Rectal smooth muscle tissue (tissue), 1 donor: ENCODE data around the gene TOP3A.

Experiments used
- H3K27ac ChIP-seq: one replicate; pipeline ENCODE4 v1.7.0; 2013; ENCODE audit warnings: low read depth, low read length, inconsistent platforms
- H3K27me3 ChIP-seq: one replicate; pipeline ENCODE4 v1.7.0; 2013; ENCODE audit warnings: low read length; ENCODE audit not compliant: control insufficient read depth, insufficient read depth
- H3K36me3 ChIP-seq: one replicate; pipeline ENCODE4 v1.7.0; 2013; ENCODE audit warnings: low read length; ENCODE audit not compliant: control insufficient read depth, insufficient read depth
- H3K4me1 ChIP-seq: one replicate; pipeline ENCODE4 v1.7.0; 2013; ENCODE audit warnings: low read length; ENCODE audit not compliant: control insufficient read depth, insufficient read depth
- H3K4me3 ChIP-seq: one replicate; pipeline ENCODE4 v1.7.0; 2013; ENCODE audit warnings: low read length
- H3K9ac ChIP-seq: one replicate; pipeline ENCODE4 v1.7.0; 2013; ENCODE audit warnings: low read length

TOP3A gene

DNA sequence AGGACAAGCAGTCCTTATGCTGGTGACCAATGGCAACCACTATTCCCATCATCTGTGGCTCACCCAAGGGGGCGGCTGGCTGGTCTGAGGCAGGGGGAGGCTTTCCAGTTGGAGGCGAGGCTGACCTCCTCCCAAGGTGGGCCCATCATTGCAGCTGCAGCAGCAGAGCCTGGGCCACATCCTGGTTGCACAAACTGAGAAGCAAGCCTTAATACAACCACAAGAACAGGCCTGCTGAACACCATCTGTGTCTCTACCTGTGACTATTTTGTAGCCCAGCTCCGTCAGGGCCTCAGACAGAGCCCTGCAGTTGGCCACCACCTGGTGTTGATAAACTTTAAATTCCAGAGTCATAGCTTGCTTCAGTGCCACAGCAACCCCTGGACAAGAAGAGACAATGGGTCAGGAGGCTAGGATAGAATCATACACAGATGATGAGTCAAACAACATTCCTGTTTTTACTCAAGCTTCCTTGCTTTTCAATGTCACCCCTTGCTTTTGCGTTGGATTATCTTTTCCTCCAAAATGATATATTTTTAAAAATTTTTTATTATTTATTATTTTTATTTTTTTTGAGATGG, 18.2 kb upstream of the TOP3A start:
- no peaks in the 10 kb centered on the region for H3K27me3 ChIP-seq
- H3K36me3 ChIP-seq: peaks cover 37% of the 10 kb centered on the region
- no peak overlapping the region for H3K9ac ChIP-seq
- no peaks in the 10 kb centered on the region for H3K4me1 ChIP-seq
- H3K27ac ChIP-seq: no peak overlapping the region
- no peak overlapping the region for H3K4me3 ChIP-seq

DNA sequence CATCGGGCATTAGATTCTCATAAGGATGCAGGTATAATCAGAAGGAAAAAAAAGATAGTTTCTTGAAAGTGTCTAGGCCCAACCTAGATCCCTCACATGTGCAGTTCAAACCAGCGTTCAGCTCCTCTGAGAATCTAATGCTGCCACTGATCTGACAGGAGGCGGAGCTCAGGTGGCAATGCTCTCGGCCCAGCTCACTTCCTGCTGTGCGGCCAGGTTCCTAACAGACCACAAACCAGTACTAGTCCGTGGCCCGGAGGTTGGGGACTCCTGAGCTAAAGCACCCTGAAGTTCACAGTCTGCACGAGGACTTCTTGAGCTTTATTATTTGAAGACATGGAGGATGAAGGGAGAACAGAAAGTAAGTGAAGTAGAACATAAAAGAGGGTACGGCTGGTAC, 17.1 kb upstream of the TOP3A start:
- no peak overlapping the region for H3K27ac ChIP-seq
- H3K9ac ChIP-seq: no peak overlapping the region
- H3K36me3 ChIP-seq: peaks cover 40% of the 10 kb centered on the region
- no peaks in the 10 kb centered on the region for H3K27me3 ChIP-seq
- no peaks in the 10 kb centered on the region for H3K4me1 ChIP-seq
- no peak overlapping the region for H3K4me3 ChIP-seq

DNA sequence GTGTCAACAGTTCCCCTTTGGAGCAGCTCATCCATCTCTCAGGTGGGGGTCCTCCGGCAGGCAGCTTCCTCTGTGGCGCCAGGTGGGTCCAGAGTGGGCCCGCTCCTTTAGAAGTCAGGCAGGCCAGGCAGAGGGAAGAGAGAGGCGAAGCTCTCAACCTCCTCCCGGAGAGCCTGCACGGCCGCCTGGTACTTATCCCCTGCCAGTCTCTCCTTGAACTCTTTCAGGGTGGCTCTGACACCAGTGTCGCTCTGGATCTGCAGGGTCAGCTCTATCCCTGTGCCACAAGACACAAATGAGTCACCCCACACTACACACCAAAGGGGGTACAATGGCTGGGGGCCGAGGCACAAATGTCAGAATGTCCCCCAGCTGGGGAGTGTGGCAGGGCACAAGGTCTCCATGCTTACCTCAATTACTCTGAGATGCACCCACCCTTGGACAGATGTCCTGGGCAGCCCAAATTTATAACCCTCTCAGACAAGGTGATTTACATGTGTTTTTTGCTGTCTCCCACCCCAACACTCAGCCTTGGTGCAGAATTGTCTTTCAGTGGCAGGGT, 13.9 kb upstream of the TOP3A start:
- Histone ChIP-seq H3K27me3 (no peaks in the 10 kb centered on the region), H3K4me3 (no peak overlapping the region), H3K27ac (no peak overlapping the region), H3K4me1 (no peaks in the 10 kb centered on the region), H3K36me3 (peaks cover 40% of the 10 kb centered on the region), H3K9ac (no peak overlapping the region)

DNA sequence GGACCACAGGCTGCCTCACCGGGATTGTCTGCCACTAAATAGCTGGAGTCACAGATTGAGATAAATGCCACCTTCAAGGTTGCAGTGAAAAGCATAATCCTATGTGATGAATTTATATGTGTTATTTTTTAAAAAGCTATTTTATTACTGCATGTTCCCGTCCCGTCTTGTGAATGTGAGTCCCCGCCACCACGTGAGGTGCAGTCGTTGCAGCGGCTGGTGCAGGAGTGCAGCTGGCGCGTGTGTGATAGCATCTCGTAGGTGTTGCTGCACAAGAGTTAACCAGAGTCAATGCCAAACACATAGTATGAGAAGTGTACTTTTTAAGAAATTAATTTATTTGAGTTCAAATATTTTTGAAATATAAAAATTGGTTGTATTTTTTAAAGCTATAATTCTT, 12.8 kb upstream of the TOP3A start:
- no peak overlapping the region for H3K27ac ChIP-seq
- H3K4me3 ChIP-seq: no peak overlapping the region
- no peaks in the 10 kb centered on the region for H3K4me1 ChIP-seq
- no peak overlapping the region for H3K9ac ChIP-seq
- H3K36me3 ChIP-seq: peaks cover 47% of the 10 kb centered on the region
- no peaks in the 10 kb centered on the region for H3K27me3 ChIP-seq

DNA sequence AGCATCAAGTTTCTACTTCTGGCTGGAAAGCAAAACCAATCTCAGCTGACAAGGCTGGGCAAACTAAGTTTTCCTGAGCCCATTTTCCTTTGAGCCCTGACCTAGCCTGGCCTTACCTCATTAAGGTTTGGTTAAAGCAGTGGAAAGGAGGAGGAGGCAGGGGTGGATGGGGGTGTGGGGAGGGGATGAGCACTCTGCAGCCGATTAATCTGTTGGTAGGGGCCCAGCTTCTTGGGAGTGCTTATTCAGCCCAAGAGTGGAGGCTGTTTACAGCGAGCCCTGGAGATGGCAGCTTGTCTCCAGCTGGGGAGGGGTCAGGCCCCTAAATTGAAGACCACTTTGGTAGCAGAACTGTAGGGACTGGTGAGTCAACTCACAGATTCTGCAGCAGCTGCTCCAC, 12.3 kb upstream of the TOP3A start:
- H3K27ac ChIP-seq: no peak overlapping the region
- no peaks in the 10 kb centered on the region for H3K27me3 ChIP-seq
- H3K4me1 ChIP-seq: no peaks in the 10 kb centered on the region
- H3K9ac ChIP-seq: no peak overlapping the region
- no peak overlapping the region for H3K4me3 ChIP-seq
- H3K36me3 ChIP-seq: peaks cover 46% of the 10 kb centered on the region

DNA sequence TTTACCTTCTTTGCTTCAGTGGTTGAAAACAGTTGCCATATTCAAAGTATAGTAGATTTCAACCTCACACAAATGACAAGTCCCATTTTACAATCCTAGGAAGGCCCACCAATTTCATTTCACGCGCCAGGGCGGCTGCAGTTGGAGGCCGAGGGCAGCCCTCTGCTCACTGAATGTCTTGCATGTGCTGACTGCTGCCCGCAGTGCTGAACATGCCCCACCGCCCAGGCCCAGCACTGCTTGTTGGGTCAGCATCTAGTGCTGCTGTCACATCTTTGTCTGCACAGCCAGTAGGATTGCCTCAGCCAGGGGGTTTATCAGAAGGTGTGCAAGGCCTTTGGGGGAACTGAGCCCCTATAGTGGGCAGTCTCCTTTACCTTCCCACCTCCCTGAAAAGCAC, 11.8 kb upstream of the TOP3A start:
- H3K36me3 ChIP-seq: peaks cover 46% of the 10 kb centered on the region
- no peak overlapping the region for H3K4me3 ChIP-seq
- H3K4me1 ChIP-seq: no peaks in the 10 kb centered on the region
- no peaks in the 10 kb centered on the region for H3K27me3 ChIP-seq
- no peak overlapping the region for H3K27ac ChIP-seq
- H3K9ac ChIP-seq: no peak overlapping the region

DNA sequence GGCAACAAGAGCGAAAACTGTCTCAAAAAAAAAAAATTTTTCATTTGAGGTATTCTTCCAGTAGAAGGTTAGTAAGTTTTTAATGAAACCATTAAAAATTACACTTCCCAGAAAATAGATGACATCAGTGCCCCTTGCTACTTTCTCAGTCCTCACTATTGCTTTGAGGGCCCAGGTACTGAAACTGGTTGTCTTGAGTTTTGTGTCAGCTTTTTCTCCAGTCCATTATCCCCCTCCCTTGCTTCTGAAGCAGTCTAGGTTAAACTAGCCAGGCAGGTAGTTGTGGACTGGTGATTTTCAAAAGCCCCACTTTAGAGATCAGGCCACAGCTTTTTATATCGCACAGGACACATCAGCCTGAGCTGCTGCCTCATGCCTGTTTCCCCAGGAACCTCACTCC, 11.2 kb upstream of the TOP3A start:
- no peaks in the 10 kb centered on the region for H3K4me1 ChIP-seq

DNA sequence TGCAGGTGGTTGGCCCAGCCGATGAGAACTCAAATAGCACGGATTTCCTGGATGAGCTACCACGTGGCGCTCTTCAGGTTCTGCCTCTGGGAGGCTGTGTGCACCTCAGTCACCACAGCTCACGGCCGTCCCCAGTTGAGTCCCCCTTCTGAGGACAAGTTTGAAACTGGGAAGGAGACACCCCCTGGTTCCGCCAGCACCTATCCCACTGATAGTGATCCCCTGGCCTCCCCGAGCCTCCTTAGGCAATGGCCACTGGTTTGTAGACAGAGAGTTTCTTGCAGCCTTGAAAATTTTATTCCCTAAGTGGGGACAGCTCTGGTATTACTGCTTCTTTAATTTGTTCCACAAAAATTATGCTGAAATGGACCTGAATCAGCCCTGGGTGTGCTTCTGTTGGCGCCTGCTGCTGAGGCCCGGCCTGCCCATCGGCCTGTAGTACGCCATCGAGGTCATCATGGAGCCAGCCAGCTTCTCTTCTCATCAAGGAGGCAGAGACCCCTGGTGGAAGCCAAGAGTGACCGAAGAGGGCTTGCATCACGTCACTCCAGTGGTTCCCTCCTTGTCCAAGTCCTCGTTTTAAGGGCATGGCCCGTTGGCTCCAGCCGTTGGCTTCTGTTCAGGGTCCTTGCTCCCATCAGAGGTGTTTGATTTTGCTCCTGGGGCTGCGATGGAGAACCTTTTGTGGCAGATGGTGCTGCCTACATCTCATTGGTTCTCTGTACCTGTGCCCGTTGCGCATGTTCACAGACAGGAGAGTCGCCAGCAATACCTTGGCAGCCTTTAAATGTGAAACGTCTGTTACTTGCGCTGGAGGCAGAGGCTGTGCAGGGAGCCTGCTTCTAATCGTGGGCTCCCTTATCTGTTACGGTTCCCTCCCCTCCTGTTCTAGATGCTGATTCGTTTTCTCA, 9.6 kb upstream of the TOP3A start:
- no peak overlapping the region for H3K4me3 ChIP-seq
- no peaks in the 10 kb centered on the region for H3K27me3 ChIP-seq
- H3K4me1 ChIP-seq: peaks cover 6% of the 10 kb centered on the region
- no peak overlapping the region for H3K27ac ChIP-seq
- no peak overlapping the region for H3K9ac ChIP-seq
- H3K36me3 ChIP-seq: peaks cover 37% of the 10 kb centered on the region

More for the DNA sequence above, 11.2 kb upstream of the TOP3A start:
- Histone ChIP-seq H3K27me3 (no peaks in the 10 kb centered on the region), H3K9ac (no peak overlapping the region), H3K4me3 (no peak overlapping the region), H3K27ac (no peak overlapping the region), H3K36me3 (peaks cover 44% of the 10 kb centered on the region)

DNA sequence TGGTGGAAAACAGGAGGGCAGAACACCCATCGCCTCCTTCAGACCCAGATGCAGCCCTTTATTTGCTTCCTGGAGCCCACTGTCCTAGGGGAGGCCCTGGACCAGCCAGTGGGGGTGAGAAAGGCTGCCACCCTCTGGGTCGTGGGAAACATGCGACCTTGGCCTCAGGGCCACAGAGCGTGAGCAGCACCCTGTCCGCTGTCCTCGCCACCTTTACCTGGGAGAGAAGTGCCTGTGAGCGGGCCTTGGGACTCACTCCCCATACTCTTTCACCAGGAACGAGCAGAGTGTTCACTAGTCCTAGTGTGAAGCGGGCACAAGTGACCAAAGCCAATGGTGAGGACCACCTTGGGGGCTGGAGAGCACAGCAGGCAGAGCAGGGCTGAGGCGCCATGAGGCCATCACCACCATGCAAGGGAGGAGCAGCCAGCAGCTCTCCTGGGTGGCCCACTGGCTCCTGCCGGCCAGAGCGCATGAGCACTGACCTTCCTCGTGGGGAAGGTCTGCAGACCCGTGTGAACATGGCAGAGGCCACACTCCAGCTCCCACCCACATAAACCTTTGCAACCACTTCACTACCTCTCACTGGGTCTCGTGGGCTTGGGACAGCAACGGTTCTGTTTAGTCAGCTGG, 8.8 kb upstream of the TOP3A start:
- no peak overlapping the region for H3K27ac ChIP-seq
- H3K36me3 ChIP-seq: peaks cover 35% of the 10 kb centered on the region
- H3K9ac ChIP-seq: no peak overlapping the region
- no peak overlapping the region for H3K4me3 ChIP-seq
- no peaks in the 10 kb centered on the region for H3K27me3 ChIP-seq
- H3K4me1 ChIP-seq: peaks cover 9% of the 10 kb centered on the region

DNA sequence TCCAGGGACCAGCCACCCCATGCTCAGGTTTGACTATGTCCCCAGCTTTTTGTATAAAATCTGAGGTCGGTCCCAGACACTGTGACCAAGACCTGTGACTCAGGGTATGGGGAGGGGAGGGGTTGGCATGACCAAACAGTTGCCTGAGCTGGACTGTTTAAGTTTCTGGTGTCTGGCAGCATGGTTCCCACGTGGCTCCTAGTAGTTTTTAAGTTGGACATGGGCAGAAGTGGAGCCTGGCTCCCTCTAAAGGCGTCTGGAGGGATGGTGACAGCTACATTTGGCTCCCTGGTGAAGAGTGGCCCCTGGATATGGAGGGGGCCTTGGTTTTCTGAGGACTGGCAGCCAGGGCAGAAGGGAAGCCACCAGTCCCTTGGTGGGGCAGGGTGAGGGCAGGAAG, 8.2 kb upstream of the TOP3A start:
- Histone ChIP-seq H3K4me1 (peaks cover 11% of the 10 kb centered on the region), H3K9ac (no peak overlapping the region)

DNA sequence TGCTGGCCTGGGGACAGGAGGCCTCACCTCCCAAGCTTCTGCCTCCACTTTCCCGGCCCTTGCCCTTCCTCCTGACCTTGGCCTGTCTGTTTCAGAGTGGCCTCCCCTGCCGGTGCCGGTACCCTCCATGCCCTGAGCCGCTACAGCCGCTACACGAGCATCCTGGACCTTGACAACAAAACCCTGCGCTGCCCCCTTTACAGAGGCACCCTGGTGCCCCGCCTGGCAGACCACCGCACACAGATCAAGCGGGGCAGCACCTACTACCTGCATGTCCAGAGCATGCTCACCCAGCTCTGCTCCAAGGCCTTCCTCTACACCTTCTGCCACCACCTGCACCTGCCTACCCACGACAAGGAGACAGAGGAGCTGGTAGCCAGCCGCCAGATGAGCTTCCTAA, 7.7 kb upstream of the TOP3A start:
- H3K4me1 ChIP-seq: peaks cover 13% of the 10 kb centered on the region
- H3K4me3 ChIP-seq: no peak overlapping the region
- peaks cover 31% of the 10 kb centered on the region for H3K36me3 ChIP-seq
- no peak overlapping the region for H3K27ac ChIP-seq
- no peak overlapping the region for H3K9ac ChIP-seq
- no peaks in the 10 kb centered on the region for H3K27me3 ChIP-seq

More for the DNA sequence above, 8.2 kb upstream of the TOP3A start:
- Histone ChIP-seq H3K27me3 (no peaks in the 10 kb centered on the region), H3K4me3 (no peak overlapping the region), H3K36me3 (peaks cover 33% of the 10 kb centered on the region), H3K27ac (no peak overlapping the region)

DNA sequence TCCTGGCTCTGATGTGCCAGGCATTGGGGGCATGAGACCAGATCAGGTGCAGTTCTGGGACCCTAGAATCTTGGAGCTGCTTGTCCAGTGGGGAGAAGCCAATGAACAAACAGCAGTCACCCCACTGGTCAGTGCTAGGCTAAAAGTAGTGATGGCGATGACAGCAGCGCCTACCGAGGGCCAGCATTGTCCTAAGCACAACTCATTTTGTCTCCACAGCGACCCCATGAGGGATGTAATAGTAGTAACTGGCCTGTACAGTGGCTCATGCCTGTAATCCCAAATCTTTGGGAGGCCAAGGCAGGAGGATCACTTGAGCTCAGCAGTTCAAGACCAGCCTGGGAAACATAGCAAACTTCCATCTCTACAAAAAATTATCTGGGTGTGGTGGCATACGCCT, 6.5 kb upstream of the TOP3A start:
- H3K27ac ChIP-seq: no peak overlapping the region
- peaks cover 30% of the 10 kb centered on the region for H3K36me3 ChIP-seq
- H3K9ac ChIP-seq: no peak overlapping the region
- no peaks in the 10 kb centered on the region for H3K27me3 ChIP-seq
- no peak overlapping the region for H3K4me3 ChIP-seq
- peaks cover 18% of the 10 kb centered on the region for H3K4me1 ChIP-seq
